GM12875 (cell line): ENCODE results near the gene CYTH1.

Experiments used
- H3K4me3 ChIP-seq: one replicate; pipeline ENCODE4 v1.5.1; 2011; ENCODE audit warnings: low read depth, low read length, control low read depth
- TF ChIP-seq, protein P1 (sequence below): IDR thresholded peaks from 2 replicates; pipeline ENCODE4 v1.5.1; 2011; ENCODE audit warnings: low read depth, mild to moderate bottlenecking, control low read depth, inconsistent platforms, low read length, moderate library complexity, borderline replicate concordance; ENCODE audit not compliant: insufficient read depth

The CYTH1 gene

DNA sequence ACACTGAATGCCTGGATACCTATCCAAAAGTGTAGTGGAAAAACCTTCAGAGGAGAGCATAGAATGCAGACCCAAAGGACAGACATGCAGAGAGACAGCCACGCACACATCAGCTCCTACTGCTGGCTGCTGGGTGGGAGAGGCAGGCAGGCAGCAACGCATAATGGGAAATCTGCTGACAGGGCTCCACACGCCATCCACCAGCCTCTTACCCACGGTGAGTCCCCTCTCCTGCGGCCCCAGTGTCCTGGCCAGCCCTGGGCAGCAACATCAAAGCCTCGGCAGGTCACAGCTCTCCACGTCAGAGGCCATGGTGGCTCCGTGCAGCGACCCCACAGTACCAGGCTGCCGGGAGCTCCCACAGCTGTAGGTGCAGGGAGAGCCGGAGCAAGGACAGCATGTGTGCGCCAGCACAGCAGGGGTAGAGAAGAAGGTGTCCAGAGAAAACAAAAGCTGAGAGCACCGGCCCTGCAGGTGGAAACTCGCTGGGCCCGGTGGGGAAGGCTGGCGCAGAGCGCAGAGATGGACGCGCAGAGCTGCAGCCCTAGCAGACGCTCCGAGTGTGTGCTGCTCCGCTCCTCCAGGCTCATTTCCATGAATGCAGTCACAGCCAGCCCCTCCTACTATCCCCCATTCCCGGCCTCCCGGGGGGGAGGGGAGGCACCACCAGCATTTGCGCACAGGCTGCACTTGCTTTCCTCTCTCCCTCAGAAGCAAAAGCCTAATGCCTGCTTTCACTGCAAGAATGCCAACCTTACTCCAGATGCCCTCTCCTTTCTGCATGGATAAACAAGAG is 58.9 kb downstream of the CYTH1 start:
- H3K4me3 ChIP-seq: peak overlapping the region; percentile 31

DNA sequence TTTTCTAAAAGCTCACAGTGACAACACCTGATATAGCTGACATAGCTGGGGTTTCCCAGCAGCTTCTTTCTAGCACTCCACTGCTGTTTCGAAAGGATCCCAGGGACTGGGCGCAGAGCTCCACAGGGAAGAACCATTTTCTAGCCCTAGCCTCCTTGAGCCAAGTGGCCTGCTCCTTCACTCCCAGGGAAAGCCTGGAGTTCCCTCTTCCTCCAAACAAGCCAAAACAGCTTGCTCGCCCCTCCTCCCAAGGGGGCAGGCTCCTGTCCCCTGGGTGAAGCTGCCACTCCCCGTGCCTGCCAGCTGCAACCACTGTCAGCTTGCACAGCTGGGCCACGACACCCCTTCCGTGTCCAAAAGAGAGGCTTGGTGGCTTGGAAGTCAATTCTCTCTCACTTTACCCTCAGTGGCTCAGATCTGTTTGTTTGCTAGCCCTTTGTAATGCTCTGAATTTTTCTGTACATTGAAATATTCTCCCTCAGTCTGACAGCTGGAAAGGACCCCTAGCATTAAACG is 59.8 kb downstream of the CYTH1 start:
- peak overlapping the region; percentile 31 for H3K4me3 ChIP-seq
- TF ChIP-seq, protein P1, sequence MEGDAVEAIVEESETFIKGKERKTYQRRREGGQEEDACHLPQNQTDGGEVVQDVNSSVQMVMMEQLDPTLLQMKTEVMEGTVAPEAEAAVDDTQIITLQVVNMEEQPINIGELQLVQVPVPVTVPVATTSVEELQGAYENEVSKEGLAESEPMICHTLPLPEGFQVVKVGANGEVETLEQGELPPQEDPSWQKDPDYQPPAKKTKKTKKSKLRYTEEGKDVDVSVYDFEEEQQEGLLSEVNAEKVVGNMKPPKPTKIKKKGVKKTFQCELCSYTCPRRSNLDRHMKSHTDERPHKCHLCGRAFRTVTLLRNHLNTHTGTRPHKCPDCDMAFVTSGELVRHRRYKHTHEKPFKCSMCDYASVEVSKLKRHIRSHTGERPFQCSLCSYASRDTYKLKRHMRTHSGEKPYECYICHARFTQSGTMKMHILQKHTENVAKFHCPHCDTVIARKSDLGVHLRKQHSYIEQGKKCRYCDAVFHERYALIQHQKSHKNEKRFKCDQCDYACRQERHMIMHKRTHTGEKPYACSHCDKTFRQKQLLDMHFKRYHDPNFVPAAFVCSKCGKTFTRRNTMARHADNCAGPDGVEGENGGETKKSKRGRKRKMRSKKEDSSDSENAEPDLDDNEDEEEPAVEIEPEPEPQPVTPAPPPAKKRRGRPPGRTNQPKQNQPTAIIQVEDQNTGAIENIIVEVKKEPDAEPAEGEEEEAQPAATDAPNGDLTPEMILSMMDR: no peak

More for the DNA sequence above, 58.9 kb downstream of the CYTH1 start:
- TF ChIP-seq, protein P1: no peak

DNA sequence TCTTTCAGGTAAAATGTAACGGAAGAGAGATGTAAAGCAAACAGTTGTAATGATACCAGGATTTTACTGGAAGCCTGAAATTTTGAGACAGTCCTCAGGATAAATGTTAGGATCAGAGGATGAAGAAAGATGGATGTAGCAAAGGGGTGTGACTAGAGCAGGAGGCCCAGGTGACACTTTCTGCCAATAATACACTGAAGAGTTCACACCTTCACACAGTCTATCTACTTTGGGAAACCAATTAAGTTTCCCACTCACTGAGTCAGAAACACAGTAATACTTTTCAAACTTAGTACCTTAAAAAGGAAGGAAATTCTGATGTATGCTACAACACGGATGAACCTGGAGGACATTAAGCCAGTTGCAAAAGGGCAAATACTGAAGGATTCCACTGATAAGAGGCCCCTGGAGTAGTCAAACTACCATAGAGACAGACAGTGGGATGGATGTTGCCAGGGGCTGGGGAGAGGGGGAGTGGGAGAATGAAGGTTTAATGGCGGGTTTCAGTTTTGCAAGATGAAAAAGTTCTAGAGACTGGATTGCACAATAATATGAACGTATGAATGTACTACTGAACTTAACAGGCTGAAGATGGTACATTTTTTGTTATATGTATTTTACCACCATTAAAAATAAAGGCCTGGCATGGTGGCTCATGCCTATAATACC is 62.3 kb downstream of the CYTH1 start:
- no peak overlapping the region for H3K4me3 ChIP-seq
- TF ChIP-seq, protein P1: no peak

DNA sequence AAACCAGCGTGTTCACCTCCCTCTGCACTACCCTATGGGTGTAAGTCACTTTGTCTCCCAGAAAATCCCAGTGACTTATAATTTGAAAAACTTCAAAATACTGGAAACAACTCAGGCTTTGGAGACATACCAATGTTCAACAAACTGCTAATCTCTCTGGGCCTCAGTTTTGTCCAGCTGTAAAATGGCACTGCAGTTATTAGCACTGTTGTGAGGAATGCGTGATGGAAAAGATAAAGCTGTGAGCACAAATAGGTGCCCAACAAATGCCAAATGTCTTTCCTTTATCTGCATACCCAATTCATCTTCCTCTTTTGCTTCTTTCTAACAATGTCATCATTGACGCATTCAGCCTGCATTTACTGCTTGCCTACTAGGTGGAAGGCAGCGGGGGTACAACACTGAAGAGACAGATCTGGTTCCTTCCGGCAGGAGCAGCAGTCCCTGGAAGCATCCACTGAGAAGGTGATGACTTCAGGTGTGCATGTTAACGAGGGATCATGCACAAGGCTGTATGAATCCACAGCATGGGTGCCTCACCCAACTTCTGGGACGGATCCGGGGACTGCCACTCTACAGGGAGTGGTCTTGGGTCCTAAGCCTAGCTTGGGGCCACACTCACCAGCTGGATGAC is 63.4 kb downstream of the CYTH1 start:
- H3K4me3 ChIP-seq: no peak overlapping the region

DNA sequence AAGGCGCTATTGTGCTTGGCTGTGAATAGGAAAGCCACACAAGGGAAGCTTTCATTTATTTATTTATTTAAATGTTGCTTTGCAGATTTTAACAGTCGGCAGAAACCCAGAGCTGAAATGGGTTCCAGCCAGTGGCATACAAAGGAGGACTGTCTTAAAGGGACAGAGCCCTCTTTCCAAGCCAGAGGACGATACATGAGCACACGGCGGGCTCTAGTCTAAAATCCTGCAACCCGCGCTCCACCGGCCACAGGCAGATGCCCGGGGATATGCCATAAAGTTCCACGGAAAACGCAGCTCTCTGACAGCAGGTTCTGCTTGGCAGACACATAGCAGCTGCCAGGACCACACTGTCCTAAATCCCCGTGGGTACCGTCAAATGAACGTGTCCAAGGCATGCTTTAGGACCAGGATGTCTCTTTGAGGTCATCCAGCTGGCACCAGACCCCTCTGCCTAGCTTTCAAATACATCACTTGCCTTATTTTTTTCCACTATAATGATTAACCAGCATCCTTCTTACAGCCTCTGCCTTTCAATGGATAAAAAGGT is 64.6 kb downstream of the CYTH1 start:
- peak overlapping the region; percentile 49 for H3K4me3 ChIP-seq
- TF ChIP-seq, protein P1: no peak

More for the DNA sequence above, 63.4 kb downstream of the CYTH1 start:
- TF ChIP-seq, protein P1: no peak

DNA sequence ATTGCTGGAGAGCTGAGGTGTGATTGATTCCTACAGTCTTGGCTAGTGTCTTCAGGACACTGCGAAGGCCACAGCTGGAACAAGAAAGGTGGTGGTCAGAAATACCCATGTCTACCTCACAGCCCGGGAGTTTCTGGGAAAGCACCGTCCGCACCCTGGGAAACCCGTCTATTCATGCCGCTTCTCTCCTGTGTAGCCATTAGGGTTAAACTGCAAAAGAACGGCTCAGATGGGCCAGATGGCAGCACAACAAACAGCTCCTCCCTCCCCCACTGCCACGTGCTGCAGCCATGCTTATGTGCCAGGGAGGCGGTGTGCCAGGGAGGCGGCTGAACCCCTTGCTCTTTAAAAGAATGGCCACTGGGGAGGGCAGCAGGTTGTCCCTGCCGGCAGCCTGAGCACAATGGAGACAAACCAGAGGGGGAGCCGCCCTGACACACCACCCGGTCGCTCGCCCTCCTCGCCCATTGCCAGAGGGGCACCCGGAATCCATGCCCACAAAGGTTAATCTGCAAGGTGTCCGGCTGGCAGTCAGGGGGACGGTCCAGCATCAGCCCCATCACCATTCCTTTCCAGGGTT is 65.2 kb downstream of the CYTH1 start:
- TF ChIP-seq, protein P1: no peak
- peak overlapping the region; percentile 49 for H3K4me3 ChIP-seq
